Pulmonary artery endothelial cell (primary cell): ENCODE data around the gene CCDC38. TPM values are rescaled to one million over a fixed set of nuclear protein-coding genes. Genes with fewer than 3 reads are reported as not detected.

ENCODE experiments used
- DNase-seq: peaks from one replicate; pipeline ENCODE4 v3.0.0-alpha.2; 2011; ENCODE audit warnings: low read depth, low spot score
- total RNA-seq: library from RNA; depleted of rRNA; stranded (reverse); fragments of >200 nt; gene quantifications from 2 replicates; pipeline ENCODE4 v1.2.3, GENCODE V29; 2014

CCDC38 gene
- total RNA-seq, 1 donor from 2014 or later = not detected

GRCh38 chr12:95962222-95962621 is 19.8 kb upstream of the CCDC38 start:
- no peak for DNase-seq

DNA sequence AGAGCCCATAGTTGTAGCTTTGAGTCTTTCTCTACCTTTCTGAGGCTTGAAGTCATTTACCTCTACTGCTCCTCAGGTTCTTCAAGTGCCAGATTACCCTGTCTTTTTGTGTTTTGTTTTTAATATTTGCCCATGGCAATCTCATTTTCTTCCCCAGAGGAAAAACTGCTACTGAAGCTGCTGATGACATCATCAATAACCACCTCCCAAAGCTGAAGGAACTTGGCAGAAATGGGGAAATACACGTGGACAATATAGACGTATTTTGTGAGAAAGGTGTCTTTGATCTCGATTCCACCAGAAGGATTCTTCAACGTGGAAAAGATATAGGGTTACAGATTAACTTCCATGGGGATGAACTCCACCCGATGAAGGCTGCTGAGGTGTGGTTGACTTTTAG is 17.8 kb upstream of the CCDC38 start:
- DNase-seq = no peak

DNA sequence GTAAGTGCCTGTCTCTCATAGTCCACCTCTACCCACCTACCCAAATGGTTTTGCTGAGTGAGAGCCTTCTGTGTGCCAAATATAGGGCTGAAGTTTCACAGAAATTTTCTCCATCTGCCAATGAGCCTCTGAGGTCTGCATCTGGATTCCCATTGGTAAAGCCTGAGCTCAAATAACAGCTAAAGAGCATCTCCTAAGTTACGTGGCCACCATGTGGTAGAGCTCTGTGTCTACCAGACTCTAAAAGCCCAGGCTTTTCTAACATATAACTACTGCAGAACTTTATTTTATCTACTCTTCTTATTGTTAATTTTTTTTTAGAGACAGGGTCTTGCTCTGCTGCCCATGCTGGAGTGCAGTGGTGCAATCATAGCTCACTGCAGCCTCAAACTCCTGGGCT is 16.7 kb upstream of the CCDC38 start:
- no peak for DNase-seq

GRCh38 chr12:95956557-95957145 is 14.2 kb upstream of the CCDC38 start:
- DNase-seq = no peak

DNA sequence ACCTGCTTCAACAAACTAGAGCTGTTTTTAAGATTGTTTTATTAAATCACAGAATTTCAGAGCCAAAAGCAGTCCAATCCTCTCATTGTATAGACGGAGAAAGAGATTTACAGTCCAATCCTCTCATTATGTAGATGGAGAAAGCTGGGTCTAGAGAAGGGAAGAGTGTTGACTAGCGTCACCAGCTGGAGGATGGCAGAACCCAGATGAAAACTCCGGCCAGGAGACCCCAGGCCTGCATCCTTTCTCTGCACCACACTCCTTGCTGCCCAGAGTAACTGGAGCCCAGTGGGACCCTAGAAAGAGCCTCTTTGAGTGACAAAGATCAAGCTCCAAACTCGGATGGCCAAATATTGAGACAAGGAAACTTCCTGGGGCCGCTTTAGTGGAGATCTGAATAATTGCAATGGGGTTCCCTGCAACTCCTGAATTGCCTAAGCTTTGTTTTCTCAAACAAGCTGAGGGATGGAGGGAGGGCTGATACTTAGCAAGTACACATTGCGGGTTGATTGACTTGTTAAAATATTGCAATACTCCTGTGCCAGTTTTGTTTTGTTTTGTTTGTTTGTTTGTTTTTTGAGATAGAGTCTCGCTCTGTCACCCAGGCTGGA is 13.2 kb upstream of the CCDC38 start:
- DNase-seq = no peak

DNA sequence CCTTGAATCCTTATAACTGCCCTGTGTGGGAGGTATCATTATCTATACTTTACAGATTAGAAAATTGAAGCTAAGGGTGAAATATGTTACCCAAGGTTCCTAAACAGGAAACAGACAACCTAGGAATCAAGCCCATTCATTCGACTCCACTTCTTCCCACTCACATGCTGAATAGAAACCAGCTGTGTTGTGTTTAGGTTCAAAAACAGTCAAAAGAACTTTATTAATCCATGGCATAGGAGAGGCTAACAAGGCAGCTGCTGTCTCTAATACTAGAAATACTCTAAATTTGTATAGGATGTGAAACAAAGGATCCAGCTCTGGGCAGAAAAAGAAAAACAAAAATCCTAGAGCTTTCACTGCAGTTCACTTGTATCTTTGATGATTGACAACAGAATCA is 10.6 kb upstream of the CCDC38 start:
- DNase-seq = no peak

GRCh38 chr12:95951515-95951914 is 9.1 kb upstream of the CCDC38 start:
- DNase-seq = no peak

DNA sequence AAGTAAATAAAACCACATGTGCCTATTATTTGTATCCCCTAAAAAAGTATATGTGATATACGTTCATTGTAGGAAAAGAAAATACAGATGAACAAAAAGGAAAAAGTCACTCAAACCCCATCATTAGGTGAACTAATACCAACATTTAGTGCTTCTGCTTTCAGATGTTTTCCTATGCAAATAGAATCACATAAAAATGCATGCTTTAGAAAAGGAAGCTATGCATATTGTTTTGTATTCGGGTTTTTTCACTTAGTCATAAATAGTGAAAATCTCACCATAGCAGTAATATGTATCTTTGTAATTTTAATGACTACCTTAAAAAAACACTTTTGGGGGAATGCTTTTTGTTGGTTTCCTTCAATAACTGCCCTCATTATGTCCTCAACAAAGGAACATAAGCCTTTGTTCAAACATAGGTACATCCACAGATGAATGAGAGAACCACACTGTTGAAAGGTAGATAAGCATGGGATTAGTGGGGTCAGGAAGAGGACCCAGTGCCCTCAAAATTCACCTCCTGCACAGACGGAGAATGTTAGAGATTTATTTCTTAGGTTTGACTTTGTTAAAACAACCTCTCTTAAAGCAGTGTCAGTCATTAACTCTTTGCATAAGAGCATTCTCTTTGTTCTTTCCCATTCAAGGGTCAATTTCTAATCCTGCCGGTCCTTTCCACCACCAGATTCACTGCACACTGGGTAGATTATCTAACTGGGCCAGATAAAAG is 7.2 kb upstream of the CCDC38 start:
- no peak for DNase-seq

- no peak for DNase-seq
Observed at GRCh38 chr12:95944108-95944704, 1.8 kb upstream of the CCDC38 start.

- no peak for DNase-seq
Observed at GRCh38 chr12:95943330-95943842, 972 bp upstream of the CCDC38 start, which contains the start of gene AMDHD1. Gene AMDHD1, plus strand, starts transcription at chr12:95943331. Its CDS starts 68 bp downstream, at chr12:95943399.

- DNase-seq = no peak
Observed at GRCh38 chr12:95942101-95942523, 302 bp downstream of the CCDC38 start.

- no peak for DNase-seq
Observed at GRCh38 chr12:95940514-95940913, 1.9 kb downstream of the CCDC38 start.

DNA sequence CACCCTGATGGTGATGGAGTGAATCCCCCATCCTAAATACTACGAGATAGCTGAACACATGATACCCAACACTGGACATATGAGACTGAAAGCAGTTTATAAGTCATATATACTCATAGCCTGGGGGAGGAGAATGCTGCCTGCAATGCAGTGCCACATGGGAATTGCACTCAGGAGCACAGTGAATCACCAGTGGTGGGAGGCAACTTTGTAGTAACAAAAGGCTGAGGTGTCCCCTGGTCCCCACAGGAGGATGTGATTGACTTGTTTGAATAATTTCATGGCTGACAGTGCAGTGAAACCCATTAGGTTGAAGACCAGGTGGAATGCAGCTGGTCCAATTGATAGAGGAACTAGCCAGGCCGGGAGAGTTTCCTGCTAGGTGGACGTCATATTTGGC is 20.2 kb downstream of the CCDC38 start:
- no peak for DNase-seq

DNA sequence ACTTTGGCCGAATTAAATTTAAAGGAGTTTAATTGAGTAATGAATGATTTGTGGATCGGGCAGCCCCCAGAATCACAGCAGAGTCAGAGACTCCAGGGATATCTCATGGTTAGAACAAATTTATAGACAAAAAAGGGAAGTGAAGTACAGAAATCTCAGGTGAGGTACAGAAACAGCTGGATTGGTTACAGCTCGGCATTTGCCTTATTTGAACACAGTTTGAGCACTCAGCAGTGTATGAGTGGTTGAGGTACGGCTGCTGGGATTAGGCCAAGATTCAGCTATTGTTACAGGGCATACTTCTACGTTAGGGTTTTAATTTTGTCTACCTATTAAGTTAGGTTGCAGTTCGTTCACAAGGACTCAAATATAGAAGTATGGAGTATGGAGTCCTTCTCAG is 23.3 kb downstream of the CCDC38 start:
- DNase-seq = no peak

GRCh38 chr12:95918194-95918993 is 24.0 kb downstream of the CCDC38 start:
- DNase-seq = peak; percentile 19

DNA sequence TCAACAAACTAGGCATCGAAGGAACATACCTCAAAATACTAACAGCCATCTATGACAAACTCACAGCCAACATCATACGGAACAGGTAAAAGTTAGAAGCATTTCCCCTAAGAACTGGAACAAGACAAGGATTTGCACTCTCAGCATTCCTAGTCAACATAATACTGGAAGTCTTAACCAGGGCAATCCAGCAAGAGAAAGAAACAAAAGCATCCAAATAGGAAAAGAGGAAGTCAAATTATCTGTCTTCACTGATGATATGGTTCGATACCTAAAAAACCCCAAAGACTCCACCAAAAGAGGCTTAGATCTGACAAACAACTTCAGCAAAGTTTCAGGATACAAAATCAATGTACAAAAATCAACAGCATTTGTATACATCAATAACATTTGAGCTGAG is 32.5 kb downstream of the CCDC38 start:
- no peak for DNase-seq

DNA sequence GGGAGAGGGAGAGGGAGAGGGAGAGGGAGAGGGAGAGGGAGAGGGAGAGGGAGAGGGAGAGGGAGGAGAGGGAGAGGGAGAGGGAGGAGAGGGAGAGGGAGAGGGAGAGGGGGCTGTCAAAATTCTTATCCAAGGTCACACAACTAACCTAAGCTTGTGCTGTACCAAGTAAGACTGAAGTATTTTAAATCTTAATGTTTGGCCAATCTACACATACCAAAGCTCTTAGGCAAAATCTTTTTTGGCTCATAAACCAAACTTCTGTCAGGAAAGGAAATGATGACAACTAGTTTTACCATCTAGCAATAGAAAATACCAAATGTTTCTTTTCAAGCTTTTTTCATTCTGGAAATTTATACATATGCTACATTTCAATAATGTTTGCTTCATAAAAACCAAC is 33.8 kb downstream of the CCDC38 start:
- DNase-seq = peak; percentile 48

DNA sequence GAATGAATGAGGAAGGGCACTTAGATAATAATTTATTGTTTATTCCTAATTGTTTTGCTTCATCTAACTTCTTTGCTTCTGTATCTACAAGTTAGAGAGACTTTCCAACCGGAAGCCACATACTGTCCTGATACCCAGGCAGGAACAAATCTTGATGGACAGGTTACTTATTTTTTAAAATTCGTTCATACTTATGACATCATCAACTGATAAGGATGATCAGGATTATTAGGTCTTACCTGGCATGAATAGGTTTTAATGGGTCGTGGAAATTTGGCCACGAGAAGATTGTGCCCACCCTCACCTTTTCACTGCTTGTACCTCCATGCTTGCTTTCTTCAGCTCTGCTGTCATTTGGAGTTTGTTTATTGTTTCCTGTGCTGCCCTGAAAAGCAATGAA is 44.3 kb downstream of the CCDC38 start:
- DNase-seq = no peak

- DNase-seq = no peak
Observed at GRCh38 chr12:95896846-95897245, 45.6 kb downstream of the CCDC38 start.

GRCh38 chr12:95890958-95891357 is 51.5 kb downstream of the CCDC38 start:
- DNase-seq = no peak

DNA sequence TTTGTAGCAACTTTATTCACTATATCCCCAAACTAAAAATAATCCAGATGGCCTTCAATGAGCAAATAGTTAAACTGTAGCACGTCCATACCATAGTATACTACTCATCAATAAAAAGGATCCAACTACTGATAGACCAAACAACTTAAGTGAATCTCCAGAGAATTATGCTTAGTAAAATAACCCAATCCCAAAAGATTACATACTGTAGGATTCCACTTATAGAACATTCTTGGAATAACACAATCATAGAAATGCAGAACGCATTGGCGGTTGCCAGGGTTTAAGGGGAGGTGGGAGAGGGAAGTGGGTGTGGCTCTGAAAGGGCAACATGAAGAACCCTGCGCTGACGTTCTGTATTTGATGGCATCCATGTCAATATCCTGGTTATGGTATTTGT is 55.1 kb downstream of the CCDC38 start:
- DNase-seq = no peak
